Measurements from ENCODE around the gene TTC21B. TPM values are rescaled to one million over a fixed set of nuclear protein-coding genes. Genes with fewer than 3 reads are reported as not detected.

The TTC21B gene
- total and polyA plus RNA-seq, 2 of the 8 experiments (the other 6 are each of a cell fraction or from before 2014, with no cell fraction given) = 6.9 to 20.8 TPM

DNA sequence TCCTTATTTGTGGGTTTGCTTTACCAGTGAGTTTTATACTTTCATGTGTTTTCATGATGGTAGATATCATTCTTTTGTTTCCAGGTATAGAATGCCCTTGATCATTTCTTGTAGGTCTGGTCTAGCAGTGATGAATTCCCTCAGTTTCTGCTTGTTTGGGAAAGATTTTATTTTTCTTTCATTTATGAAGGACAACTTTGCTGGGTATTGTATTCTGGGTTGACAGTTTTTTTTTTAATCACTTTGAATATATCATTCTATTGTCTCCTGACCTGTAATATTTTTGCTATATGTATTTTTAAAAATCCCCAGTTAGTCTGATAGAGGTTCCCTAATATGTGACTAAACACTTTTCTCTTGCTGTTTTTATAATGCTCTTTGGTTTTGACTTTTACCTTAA is 101.2 kb downstream of the TTC21B start:
- Histone ChIP-seq H2BK120ac (replicated peaks; ENCODE audit: low read depth, low read length) (no peak overlapping the region), H2AK5ac (ENCODE audit: low read depth, low read length) (no peak overlapping the region), H3K79me1 (ENCODE audit: low read depth, low read length) (no peaks in the 10 kb centered on the region), H3K4me2 (ENCODE audit: insufficient read depth in 1 of 2, low read depth in 2 of 2, low read length in 2 of 2) (no peak overlapping the region), H3K27me3 (replicated peaks in 1 of 4; ENCODE audit: control insufficient read depth in 3 of 4, extremely low read depth in 1 of 4, insufficient read depth in 3 of 4, low read length in 3 of 4) (no peaks in the 10 kb centered on the region), H3K9ac (replicated peaks in 1 of 4; ENCODE audit: extremely low read depth in 1 of 4, low read depth in 3 of 4, low read length in 3 of 4) (no peak overlapping the region), H2BK20ac (ENCODE audit: low read length) (no peak overlapping the region), H3K27ac (ENCODE audit: low read depth, low read length) (no peak overlapping the region), H2BK15ac (ENCODE audit: low read length) (no peak overlapping the region), H4K8ac (ENCODE audit: extremely low read depth, insufficient read depth, low read length) (no peak overlapping the region), H4K20me1 (replicated peaks in 1 of 2; ENCODE audit: control insufficient read depth in 1 of 2, insufficient read depth in 2 of 2, low read length in 2 of 2) (no peaks in the 10 kb centered on the region), H3K56ac (replicated peaks; ENCODE audit: insufficient read length, low read depth, low read length) (no peak overlapping the region), H3K79me2 (ENCODE audit: control insufficient read depth in 1 of 2, insufficient read depth in 2 of 2, low read length in 2 of 2) (no peaks in the 10 kb centered on the region), H4K91ac (replicated peaks; ENCODE audit: insufficient read length, low read length) (no peak overlapping the region), H3K23ac (ENCODE audit: insufficient read length) (no peak overlapping the region), H3K14ac (ENCODE audit: insufficient read length) (no peak overlapping the region), H4K5ac (ENCODE audit: insufficient read length, low read depth, low read length) (no peak overlapping the region), H3K9me3 (ENCODE audit: insufficient read depth in 2 of 2, low read depth in 1 of 2, low read length in 1 of 2) (peaks cover 0 to 7% of the 10 kb centered on the region in 2 experiments; a peak in 1 of 4 replicates), H3K23me2 (ENCODE audit: low read depth, low read length) (no peaks in the 10 kb centered on the region), H2BK5ac (ENCODE audit: low read depth, low read length) (no peak overlapping the region), H3K4me1 (replicated peaks in 1 of 4; ENCODE audit: control insufficient read depth in 3 of 4, insufficient read depth in 4 of 4, low read length in 3 of 4) (no peaks in the 10 kb centered on the region), H3K18ac (ENCODE audit: extremely low read depth, low read length) (no peak overlapping the region), H2BK12ac (ENCODE audit: low read depth, low read length) (no peak overlapping the region), H3K36me3 (ENCODE audit: control insufficient read depth in 2 of 4, insufficient read depth in 4 of 4, low read length in 3 of 4) (no peaks in the 10 kb centered on the region), H3K4ac (replicated peaks; ENCODE audit: insufficient read length, low read depth, low read length) (no peak overlapping the region), H3K4me3 (ENCODE audit: extremely low read depth in 1 of 4, insufficient read depth in 2 of 4, low read depth in 3 of 4, low read length in 4 of 4) (no peak overlapping the region), H2AFZ (ENCODE audit: low read length) (no peak overlapping the region)
- no peak for DNase-seq (ENCODE audit: low read depth in 1 of 2, low spot score in 2 of 2)
- no peak for FAIRE-seq
- TF ChIP-seq, protein P1, sequence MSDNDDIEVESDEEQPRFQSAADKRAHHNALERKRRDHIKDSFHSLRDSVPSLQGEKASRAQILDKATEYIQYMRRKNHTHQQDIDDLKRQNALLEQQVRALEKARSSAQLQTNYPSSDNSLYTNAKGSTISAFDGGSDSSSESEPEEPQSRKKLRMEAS (IDR thresholded peaks at IDR 0.05) = no peak
- TF ChIP-seq CEBPB (IDR thresholded peaks at IDR 0.05; ENCODE audit: low read depth, low read length) (no peak), TBP (IDR thresholded peaks at IDR 0.05; ENCODE audit: low read depth, low read length) (no peak), JUND (IDR thresholded peaks at IDR 0.05; ENCODE audit: low read length) (no peak), SUZ12 (IDR thresholded peaks at IDR 0.05; ENCODE audit: low read length) (no peak), EZH2 (IDR thresholded peaks at IDR 0.05; ENCODE audit: low read depth, low read length, severe bottlenecking) (no peak), CHD1 (IDR thresholded peaks at IDR 0.05; ENCODE audit: low read depth, low read length) (no peak), JUN (IDR thresholded peaks at IDR 0.05; ENCODE audit: low read depth, low read length) (no peak)
- ChIA-PET CTCF (ENCODE audit: partially characterized antibody) (interaction anchor here (0.9 to 1.6 kb wide), 2 partner anchors 22 to 23 kb away, joined by 3 read pairs; no protein-coding TSS in a partner anchor), POLR2A (ENCODE audit: partially characterized antibody) (no interaction called here)
